Astrocyte (in vitro differentiated cells and primary cell): Measurements from ENCODE around the gene CCND1. TPM values are rescaled to one million over a fixed set of nuclear protein-coding genes. Genes with fewer than 3 reads are reported as not detected.

Experiments used
- DNase-seq: peaks from one replicate; pipeline ENCODE4 v3.0.0-alpha.2; 2010; ENCODE audit warnings: low read depth
- FAIRE-seq: peaks from 2 replicates; lab custom pipeline; 2011; peaks lifted over from hg19 to GRCh38; lab: Jason Lieb, UNC
- H2AFZ ChIP-seq: 2 replicates; pipeline ENCODE4 v1.6.0; 2012; ENCODE audit warnings: low read depth, low read length, inconsistent platforms
- H3K27ac ChIP-seq: 2 replicates; pipeline ENCODE4 v1.5.1; 2011; ENCODE audit warnings: low read depth, low read length, inconsistent platforms
- H3K27me3 ChIP-seq: 2 replicates; pipeline ENCODE4 v1.6.0; 2011; ENCODE audit warnings: low read length, inconsistent platforms; ENCODE audit not compliant: insufficient read depth
- H3K36me3 ChIP-seq: 2 replicates; pipeline ENCODE4 v1.5.1; 2011; ENCODE audit warnings: low read length, inconsistent platforms; ENCODE audit not compliant: insufficient read depth
- H3K4me1 ChIP-seq: 2 replicates; pipeline ENCODE4 v1.5.1; 2011; ENCODE audit warnings: low read length, inconsistent platforms; ENCODE audit not compliant: insufficient read depth
- H3K4me2 ChIP-seq: 2 replicates; pipeline ENCODE4 v1.6.0; 2012; ENCODE audit warnings: low read length, inconsistent platforms
- H3K4me3 ChIP-seq: 2 replicates; pipeline ENCODE4 v1.5.1; 2011; ENCODE audit warnings: low read depth, mild to moderate bottlenecking, low read length, inconsistent platforms; ENCODE audit not compliant: insufficient read depth
- H3K79me2 ChIP-seq: 2 replicates; pipeline ENCODE4 v1.6.0; 2012; ENCODE audit warnings: mild to moderate bottlenecking, low read length, inconsistent platforms; ENCODE audit not compliant: insufficient read depth
- H3K9ac ChIP-seq: 2 replicates; pipeline ENCODE4 v1.6.0; 2012; ENCODE audit warnings: mild to moderate bottlenecking, low read length, inconsistent platforms
- H3K9me3 ChIP-seq: 2 replicates; pipeline ENCODE4 v1.5.1; 2012; ENCODE audit warnings: low read depth, mild to moderate bottlenecking, low read length, inconsistent platforms; ENCODE audit not compliant: insufficient read depth
- H4K20me1 ChIP-seq: 2 replicates; pipeline ENCODE4 v1.6.0; 2012; ENCODE audit warnings: low read length, inconsistent platforms; ENCODE audit not compliant: insufficient read depth
- H3K27ac Mint-ChIP-seq: one replicate; pipeline ENCODE4 v1.8.0; 2021; ENCODE audit warnings: mild to moderate bottlenecking, mixed read lengths; ENCODE audit not compliant: unreplicated experiment
- H3K27me3 Mint-ChIP-seq: one replicate; pipeline ENCODE4 v1.8.0; 2021; ENCODE audit warnings: low read depth, mixed read lengths; ENCODE audit not compliant: unreplicated experiment
- H3K36me3 Mint-ChIP-seq: one replicate; pipeline ENCODE4 v1.8.0; 2021; ENCODE audit warnings: low read depth, mixed read lengths; ENCODE audit not compliant: unreplicated experiment
- H3K4me1 Mint-ChIP-seq: one replicate; pipeline ENCODE4 v1.8.0; 2021; ENCODE audit warnings: low read depth, mixed read lengths; ENCODE audit not compliant: unreplicated experiment
- H3K4me3 Mint-ChIP-seq: one replicate; pipeline ENCODE4 v1.8.0; 2021; ENCODE audit warnings: mild to moderate bottlenecking, moderate library complexity, mixed read lengths; ENCODE audit not compliant: unreplicated experiment
- H3K9me3 Mint-ChIP-seq: one replicate; pipeline ENCODE4 v1.8.0; 2021; ENCODE audit warnings: mild to moderate bottlenecking, mixed read lengths; ENCODE audit not compliant: unreplicated experiment
- EZH2 ChIP-seq: IDR thresholded peaks from 2 replicates; pipeline ENCODE4 v1.6.1; 2012; ENCODE audit warnings: mild to moderate bottlenecking, low read length, inconsistent platforms; ENCODE audit not compliant: insufficient read depth
- total RNA-seq: library from RNA; stranded (reverse); gene quantifications from 2 replicates; pipeline ENCODE4 v1.2.1, GENCODE V29; 2021
- TF ChIP-seq, protein P1 (sequence below): IDR thresholded peaks from 2 replicates; pipeline ENCODE4 v1.5.1; 2011; ENCODE audit warnings: low read depth, mild to moderate bottlenecking, inconsistent platforms, low read length, moderate library complexity; ENCODE audit not compliant: insufficient read depth

Gene CCND1
- total RNA-seq, 1 donor from 2014 or later = 482 TPM

DNA sequence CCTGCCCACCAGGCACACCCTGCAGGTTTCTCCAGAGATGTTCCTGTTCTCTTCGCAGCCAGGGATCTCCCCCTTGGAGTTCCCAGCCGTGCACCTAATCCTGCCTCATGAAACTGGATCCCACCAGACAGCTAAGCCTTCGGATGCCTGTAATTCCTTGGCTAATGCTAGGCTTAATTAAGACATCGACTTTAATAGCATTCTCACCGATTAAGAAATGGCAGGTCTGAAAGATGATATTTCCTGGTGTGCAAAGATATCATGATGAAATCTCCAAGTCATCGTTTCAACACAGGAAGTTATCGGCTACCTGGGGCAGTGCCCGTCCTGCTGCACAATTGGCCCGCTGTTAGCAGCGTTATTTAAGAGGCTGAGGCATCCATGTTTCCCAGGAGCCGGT lies 41.5 kb upstream of the CCND1 start:
- Histone ChIP-seq H3K9ac (no peak overlapping the region), H3K36me3 (no peaks in the 10 kb centered on the region), H3K4me1 (peaks cover 5% of the 10 kb centered on the region), H3K27ac (no peak overlapping the region), H3K4me3 (no peak overlapping the region), H4K20me1 (no peaks in the 10 kb centered on the region), H2AFZ (no peak overlapping the region), H3K79me2 (no peaks in the 10 kb centered on the region), H3K4me2 (no peak overlapping the region), H3K9me3 (peaks cover 3% of the 10 kb centered on the region), H3K27me3 (peaks cover 2% of the 10 kb centered on the region)
- FAIRE-seq (peak; percentile 13), DNase-seq (no peak)
- Mint-ChIP-seq H3K27ac (no peak overlapping the region), H3K4me1 (no peaks in the 10 kb centered on the region), H3K9me3 (peaks cover 13% of the 10 kb centered on the region), H3K36me3 (no peaks in the 10 kb centered on the region), H3K27me3 (peaks cover 49% of the 10 kb centered on the region), H3K4me3 (no peak overlapping the region)
- no peak for TF ChIP-seq EZH2
- TF ChIP-seq, protein P1, sequence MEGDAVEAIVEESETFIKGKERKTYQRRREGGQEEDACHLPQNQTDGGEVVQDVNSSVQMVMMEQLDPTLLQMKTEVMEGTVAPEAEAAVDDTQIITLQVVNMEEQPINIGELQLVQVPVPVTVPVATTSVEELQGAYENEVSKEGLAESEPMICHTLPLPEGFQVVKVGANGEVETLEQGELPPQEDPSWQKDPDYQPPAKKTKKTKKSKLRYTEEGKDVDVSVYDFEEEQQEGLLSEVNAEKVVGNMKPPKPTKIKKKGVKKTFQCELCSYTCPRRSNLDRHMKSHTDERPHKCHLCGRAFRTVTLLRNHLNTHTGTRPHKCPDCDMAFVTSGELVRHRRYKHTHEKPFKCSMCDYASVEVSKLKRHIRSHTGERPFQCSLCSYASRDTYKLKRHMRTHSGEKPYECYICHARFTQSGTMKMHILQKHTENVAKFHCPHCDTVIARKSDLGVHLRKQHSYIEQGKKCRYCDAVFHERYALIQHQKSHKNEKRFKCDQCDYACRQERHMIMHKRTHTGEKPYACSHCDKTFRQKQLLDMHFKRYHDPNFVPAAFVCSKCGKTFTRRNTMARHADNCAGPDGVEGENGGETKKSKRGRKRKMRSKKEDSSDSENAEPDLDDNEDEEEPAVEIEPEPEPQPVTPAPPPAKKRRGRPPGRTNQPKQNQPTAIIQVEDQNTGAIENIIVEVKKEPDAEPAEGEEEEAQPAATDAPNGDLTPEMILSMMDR = no peak

DNA sequence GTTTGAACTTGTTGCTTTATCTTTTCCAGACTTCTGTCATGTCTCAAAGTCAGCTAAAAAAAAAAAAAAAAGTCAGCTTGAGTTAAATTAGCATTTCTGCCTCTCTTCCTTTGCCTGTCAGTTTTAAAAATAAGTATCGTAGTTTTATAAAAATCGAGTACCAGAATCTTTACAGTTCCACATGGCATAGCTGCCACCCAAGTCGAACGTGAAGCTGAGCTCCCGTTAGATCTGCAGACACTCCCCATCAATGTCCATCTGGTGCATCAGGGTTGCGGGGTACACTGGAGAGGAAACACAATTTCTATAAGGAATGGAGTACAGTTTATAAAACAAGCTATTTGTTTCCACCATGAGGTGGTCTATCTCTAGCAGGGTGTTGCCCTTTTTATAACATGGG lies 41.0 kb upstream of the CCND1 start:
- Mint-ChIP-seq H3K27ac (no peak overlapping the region), H3K4me3 (no peak overlapping the region), H3K9me3 (peaks cover 13% of the 10 kb centered on the region), H3K27me3 (peaks cover 52% of the 10 kb centered on the region), H3K36me3 (no peaks in the 10 kb centered on the region), H3K4me1 (no peaks in the 10 kb centered on the region)
- H2AFZ ChIP-seq = no peak overlapping the region
- H3K79me2 ChIP-seq = no peaks in the 10 kb centered on the region
- no peaks in the 10 kb centered on the region for H4K20me1 ChIP-seq
- no peak overlapping the region for H3K4me2 ChIP-seq
- TF ChIP-seq, protein P1 = no peak
- no peak for TF ChIP-seq EZH2
- peaks cover 2% of the 10 kb centered on the region for H3K27me3 ChIP-seq
- H3K36me3 ChIP-seq = no peaks in the 10 kb centered on the region
- peaks cover 5% of the 10 kb centered on the region for H3K4me1 ChIP-seq
- peaks cover 3% of the 10 kb centered on the region for H3K9me3 ChIP-seq
- DNase-seq (no peak), FAIRE-seq (no peak)
- H3K4me3 ChIP-seq = no peak overlapping the region
- no peak overlapping the region for H3K27ac ChIP-seq
- no peak overlapping the region for H3K9ac ChIP-seq

DNA sequence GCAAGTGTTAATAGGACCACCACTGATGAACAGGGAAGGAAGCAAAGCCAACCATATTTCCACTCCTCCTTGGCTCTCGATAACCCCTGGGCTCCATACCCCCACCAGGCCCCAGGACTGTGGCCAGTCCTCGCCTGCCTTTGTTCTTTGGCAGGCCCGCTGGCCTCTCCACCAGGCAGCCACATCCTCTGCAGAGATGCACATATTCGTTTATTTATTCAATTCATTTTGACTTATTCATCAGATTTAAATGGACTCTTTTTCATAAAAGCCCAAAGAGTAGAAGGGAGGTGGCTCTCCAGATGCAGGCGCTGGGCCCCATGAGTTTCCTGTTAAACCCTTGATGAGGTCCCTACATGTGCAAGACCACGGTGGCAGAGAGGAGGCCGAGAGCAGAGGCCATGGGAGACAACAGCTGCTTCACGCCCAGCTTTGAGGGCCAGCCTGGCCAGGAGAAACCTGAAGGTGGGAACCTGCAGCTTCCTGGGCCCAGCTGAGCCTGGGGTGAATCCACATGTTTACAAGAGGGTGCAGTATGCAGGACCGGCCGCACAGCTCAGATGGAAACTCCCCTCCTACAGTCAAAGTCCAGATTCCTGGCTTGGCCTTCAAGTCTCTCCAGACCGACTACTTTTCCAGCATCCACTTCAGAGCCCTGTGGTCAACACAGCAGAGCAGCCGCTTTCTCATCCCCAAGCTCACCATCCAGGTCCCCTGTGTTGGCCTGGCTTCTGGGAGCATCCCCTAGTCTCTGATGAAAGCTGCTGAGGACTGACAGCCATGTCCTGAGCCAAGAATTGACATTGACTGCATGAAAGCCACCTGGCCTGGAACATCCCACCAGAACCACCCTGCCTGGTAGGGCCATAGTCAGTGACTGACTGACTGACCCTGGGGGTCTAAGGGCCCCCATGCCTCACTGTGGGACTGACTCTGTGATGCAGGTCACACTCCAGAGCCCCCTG lies 39.7 kb upstream of the CCND1 start:
- no peaks in the 10 kb centered on the region for H3K4me1 Mint-ChIP-seq
- TF ChIP-seq EZH2 = no peak
- TF ChIP-seq, protein P1 = no peak
- DNase-seq (no peak), FAIRE-seq (no peak)
- H3K79me2 ChIP-seq = no peaks in the 10 kb centered on the region
- H3K9ac ChIP-seq = no peak overlapping the region
- H3K4me3 ChIP-seq = no peak overlapping the region
- H3K4me2 ChIP-seq = no peak overlapping the region
- no peaks in the 10 kb centered on the region for H4K20me1 ChIP-seq
- H3K27me3 ChIP-seq = peaks cover 2% of the 10 kb centered on the region
- H3K27ac ChIP-seq = no peak overlapping the region
- H3K4me3 Mint-ChIP-seq = no peak overlapping the region
- H3K27me3 Mint-ChIP-seq = peaks cover 64% of the 10 kb centered on the region
- no peak overlapping the region for H2AFZ ChIP-seq
- H3K4me1 ChIP-seq = peaks cover 5% of the 10 kb centered on the region
- H3K36me3 ChIP-seq = no peaks in the 10 kb centered on the region
- H3K27ac Mint-ChIP-seq = no peak overlapping the region
- H3K36me3 Mint-ChIP-seq = no peaks in the 10 kb centered on the region
- H3K9me3 Mint-ChIP-seq = peaks cover 13% of the 10 kb centered on the region
- H3K9me3 ChIP-seq = peaks cover 3% of the 10 kb centered on the region
